Retinal pigment epithelial cell (primary cell): Measurements from ENCODE around the gene B9D1.

Source experiments
- DNase-seq: peaks from one replicate; pipeline ENCODE4 v3.0.0-alpha.2; 2010; ENCODE audit warnings: low read depth
- H3K4me3 ChIP-seq: 2 replicates; pipeline ENCODE4 v1.5.1; 2011; ENCODE audit warnings: mild to moderate bottlenecking, low read length, control low read depth, moderate library complexity
- CTCF ChIP-seq: conservative IDR thresholded peaks from 2 replicates; pipeline ENCODE4 v1.5.1; 2011; ENCODE audit warnings: low read depth, low read length, control low read depth, inconsistent platforms

The B9D1 gene

GRCh38 chr17:19336938-19337711 lies 25.4 kb downstream of the B9D1 start:
- peak; percentile 26 for TF ChIP-seq CTCF
- no peak overlapping the region for H3K4me3 ChIP-seq
- no peak for DNase-seq

GRCh38 chr17:19335951-19336631 lies 26.4 kb downstream of the B9D1 start:
- DNase-seq = no peak
- no peak for TF ChIP-seq CTCF

GRCh38 chr17:19334331-19334730 lies 28.2 kb downstream of the B9D1 start:
- H3K4me3 ChIP-seq = no peak overlapping the region
- no peak for DNase-seq
- TF ChIP-seq CTCF = no peak

More at GRCh38 chr17:19335951-19336631, 26.4 kb downstream of the B9D1 start:
- no peak overlapping the region for H3K4me3 ChIP-seq

GRCh38 chr17:19333736-19334290 lies 28.7 kb downstream of the B9D1 start:
- DNase-seq = no peak
- no peak overlapping the region for H3K4me3 ChIP-seq
- TF ChIP-seq CTCF = no peak

- no peak overlapping the region for H3K4me3 ChIP-seq
- no peak for DNase-seq
- no peak for TF ChIP-seq CTCF
Measured at GRCh38 chr17:19333132-19333440, 29.4 kb downstream of the B9D1 start.

- H3K4me3 ChIP-seq = no peak overlapping the region
- TF ChIP-seq CTCF = no peak
- no peak for DNase-seq
Measured at GRCh38 chr17:19332371-19333131, 30.0 kb downstream of the B9D1 start.
